Left kidney (tissue), 2 donors: ENCODE data around the gene SLC22A2. TPM values are rescaled to one million over a fixed set of nuclear protein-coding genes. Genes with fewer than 3 reads are reported as not detected.

Experiments
- DNase-seq: peaks from one replicate; pipeline ENCODE4 v3.0.0-alpha.2; 2013
- polyA plus RNA-seq: library from polyadenylated mRNA; unstranded; fragments of 120-200 nt; gene quantifications from one replicate; pipeline ENCODE4 v1.2.1, GENCODE V29; 2013; ENCODE audit not compliant: insufficient read length

The SLC22A2 gene
- polyA plus RNA-seq, 1 donor: 14.3 TPM

DNA sequence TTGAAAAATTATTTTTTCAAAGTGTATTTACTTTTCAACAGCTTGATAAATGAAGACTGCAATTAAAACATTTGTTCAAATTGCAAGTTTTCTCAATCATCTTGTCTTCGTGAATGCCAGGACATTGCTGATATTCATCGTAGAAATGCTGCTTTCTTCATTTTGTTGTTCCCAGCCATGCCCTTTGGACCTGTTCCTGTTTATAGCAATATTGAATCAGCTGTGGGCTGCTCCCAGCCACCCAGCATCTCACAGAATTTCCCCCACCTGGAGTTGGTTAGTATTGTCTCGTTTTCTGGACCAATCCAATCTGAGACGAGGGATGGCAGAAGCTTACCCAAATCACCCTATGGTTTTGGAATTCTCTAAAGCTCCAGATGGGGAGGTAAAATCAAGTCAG lies 40.8 kb downstream of the SLC22A2 start:
- no peak for DNase-seq

DNA sequence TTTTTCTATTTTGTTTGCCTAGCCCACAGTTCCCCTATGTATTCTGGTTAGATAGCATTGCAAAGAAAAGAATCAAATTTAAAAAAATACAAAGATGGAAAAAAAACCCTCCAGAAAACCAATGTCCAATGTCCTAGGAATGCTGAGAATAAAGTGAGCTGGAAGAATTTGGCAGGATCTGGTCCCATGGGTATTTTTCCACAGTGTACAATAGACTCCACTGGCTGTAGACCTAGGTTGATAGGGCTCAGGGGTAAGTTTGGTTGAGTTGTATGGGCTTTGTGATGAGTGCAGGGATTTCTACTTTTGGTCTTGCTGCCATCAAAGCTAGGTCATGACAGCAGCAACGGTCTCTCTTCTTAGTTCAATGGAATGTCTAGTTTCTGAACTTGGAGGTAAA lies 41.5 kb downstream of the SLC22A2 start:
- no peak for DNase-seq

DNA sequence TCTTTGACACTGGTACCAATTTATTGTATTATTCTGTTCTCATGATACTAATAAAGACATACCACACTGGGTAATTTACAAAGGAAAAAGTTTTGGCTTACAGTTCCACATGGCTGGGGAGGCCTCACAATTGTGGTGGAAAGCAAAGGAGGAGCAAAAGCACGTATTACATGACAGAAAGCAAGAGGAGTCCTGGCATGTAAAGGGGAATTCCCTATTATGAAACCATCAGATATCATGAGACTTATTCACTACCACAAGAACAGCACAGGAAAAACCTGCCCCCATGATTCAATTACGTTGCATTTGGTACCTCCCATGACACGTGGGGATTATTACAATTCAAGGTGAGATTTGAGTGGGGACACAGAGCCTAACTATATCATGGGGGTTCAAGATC lies 43.4 kb downstream of the SLC22A2 start:
- DNase-seq: no peak

DNA sequence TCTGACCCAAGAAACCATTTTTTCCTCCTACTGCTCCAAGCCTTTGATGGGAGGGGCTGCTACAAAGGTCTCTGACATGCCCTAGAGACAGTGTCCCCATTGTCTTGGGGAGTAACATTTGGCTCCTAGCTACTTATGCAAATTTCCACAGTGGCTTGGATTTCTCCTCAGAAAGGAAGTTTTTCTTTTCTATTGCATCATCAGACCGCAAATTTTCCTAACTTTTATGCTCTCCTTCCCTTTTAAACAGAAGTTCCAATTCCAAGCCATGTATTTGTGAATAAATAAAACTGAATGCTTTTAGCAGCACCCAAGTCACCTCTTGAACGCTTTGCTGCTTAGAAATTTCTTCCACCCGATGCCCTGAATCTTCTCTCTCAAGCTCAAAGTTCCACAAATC lies 51.0 kb downstream of the SLC22A2 start:
- DNase-seq: no peak

DNA sequence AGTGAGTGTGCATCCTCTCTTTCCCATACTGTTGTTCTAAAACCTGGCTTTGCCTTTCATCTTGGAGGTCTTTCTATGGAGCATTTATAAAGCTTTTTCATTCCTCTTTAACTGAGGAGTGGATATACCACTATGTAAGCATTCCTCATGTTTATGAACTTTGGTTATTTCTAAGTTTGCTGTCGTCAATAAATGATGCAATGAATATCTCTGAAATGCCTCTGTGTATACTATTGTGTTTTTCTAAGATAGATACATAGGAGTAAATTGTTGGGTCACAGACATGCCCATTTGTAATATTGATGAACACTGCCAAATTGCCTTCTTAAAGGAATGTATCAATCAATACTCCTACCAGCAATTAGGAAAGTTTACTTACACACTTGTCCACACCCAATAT lies 53.9 kb downstream of the SLC22A2 start:
- no peak for DNase-seq

DNA sequence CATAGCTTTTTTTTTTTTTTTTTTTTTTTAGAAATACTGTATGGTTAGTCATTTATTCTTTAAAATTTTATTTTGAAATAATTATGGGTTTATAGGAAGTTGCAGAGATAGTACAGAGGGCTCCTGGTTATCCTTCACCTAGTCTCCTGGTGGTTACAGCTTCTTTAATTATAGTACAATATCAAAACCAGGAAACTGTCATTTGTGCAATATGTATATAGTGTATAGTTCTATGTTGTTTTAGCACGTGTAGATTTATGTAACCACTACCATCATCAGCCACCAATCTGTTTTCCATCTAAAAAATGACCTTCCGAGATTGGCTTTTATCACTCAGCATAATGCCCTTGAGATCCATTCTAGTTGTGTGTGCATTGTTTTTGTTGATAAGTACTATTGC lies 54.7 kb downstream of the SLC22A2 start:
- no peak for DNase-seq

DNA sequence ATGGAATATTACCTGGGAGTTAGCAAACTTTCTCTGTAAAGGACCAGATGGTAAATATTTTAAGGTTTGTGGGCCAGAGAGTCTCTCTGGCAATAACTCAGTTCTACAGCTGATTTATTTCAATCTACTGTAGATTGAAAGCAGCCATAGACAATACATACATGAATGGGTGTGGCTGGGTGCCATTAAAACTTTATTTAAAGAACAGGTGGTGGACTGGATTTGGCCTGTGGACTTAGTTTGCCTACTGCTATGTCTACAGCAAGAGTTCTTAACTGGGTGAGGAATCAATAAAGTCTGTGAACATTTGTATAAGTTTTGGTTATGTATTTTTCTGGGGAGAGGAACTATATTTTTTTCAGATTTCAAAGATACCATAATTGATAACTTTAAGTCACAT lies 55.1 kb downstream of the SLC22A2 start:
- DNase-seq: no peak

DNA sequence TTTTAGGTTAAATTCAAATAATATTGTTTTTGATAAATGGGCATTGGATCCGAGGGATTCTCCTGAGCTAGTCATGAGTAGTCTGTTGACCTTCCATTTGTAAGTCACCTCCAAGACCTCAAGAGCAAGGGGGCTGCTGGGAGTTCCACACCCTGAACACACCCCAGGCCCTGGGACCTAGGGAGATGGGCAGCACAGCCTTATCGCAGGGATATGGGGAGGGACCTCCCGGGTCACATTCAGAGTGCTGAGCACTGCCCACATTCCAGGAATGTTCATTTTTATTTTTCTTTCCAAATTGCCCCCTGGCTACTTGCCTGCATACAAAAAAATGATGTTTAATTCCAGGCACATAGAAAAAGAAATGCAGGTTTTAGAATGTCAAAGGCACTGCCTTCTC lies 55.5 kb downstream of the SLC22A2 start:
- no peak for DNase-seq

DNA sequence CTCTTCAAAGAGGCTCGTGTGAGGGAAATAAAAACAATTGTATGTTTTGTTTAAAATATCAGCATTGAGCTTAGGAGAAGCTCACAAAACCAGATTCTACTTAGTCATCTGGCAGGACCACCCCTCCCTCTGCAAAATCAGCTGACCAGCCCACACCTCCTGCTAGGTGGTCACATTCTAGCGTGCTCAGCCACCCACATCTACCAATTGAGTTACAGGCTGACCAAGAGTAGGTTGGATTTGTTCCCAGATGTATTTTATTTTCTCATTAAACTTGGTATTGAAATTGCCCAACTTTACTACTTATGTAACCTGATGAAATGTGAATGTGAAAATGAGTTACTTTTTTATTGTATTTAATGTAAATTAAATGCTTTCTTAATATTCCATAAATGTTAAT lies 56.2 kb downstream of the SLC22A2 start:
- no peak for DNase-seq

DNA sequence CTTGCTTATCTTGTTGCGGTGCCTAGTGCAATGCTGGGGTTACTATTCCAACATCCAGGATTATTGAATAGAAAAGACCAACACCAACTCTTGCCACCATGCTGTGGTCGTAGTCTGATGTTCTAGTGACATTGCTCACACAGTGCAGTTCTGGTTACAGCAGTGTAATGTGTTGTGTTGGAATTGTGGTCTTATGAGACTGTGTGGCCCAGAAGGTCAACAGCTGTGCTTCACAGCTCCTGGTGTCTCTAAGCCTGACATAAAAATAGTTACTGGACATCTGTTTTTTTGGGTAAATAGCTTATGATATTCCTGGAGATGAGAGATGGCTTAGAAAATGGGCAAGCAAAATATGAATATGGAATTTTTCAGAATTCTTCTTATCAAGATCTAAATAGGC lies 57.6 kb downstream of the SLC22A2 start:
- no peak for DNase-seq

DNA sequence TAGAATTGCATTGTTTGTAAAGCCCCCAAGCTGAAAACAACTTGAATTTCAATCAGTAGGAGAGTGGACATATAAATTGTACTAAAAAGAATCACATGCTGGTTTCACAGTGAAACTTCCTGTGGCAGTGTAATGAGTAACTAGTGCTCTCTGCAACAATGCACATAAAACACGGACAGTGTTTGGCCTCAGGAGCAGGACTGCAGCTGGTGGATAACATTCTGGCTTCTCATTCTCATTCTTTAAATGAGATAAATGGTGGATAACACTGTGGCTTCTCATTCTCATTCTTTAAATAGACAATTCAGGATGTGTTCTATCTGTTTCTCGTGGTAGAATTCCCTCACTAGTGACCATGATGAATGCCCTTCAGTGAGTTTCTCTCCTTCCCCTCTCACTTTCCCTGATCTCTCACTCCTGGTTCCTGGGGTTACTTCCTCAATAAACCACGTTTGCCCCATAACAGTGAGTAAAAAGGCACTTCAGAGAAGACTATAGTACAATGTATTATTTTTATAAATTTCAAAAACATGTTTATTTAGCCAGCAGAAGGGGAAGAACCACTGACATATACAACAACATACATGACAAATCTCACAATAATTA lies 59.9 kb downstream of the SLC22A2 start:
- DNase-seq: no peak

DNA sequence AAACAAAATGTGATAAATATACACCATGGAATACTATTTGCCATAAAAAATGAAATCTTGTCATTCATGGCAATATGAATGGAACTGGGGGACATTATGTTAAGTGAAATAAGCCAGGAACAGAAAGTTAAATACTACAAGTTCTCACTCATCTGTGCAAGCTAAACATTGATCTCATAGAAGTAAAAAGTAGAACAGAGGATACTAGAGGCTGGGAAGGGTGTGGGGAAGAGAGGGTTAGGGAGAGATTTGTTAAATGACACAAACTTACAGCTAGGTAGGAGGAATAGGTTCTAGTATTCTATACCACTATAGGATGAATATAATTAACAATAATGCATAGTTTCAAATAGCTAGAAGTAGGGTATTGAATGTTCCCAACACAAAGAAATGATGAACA lies 61.0 kb downstream of the SLC22A2 start:
- no peak for DNase-seq

DNA sequence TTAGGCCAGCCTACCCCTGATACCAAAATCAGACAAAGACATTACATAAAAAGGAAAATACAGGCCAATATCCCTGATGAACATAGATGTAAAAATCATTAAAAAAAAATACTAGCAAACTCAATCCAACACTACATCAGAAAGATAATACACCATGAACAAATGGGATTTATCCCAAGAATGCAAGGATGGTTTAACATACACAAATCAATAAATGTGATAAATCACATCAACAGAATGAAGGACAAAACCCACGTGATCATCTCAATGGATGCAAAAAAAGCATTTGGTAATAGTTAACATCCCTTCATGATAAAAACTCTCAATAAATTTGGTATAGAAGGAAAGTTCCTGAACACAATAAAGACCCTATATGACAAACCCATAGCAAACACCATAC lies 63.8 kb downstream of the SLC22A2 start:
- DNase-seq: no peak

DNA sequence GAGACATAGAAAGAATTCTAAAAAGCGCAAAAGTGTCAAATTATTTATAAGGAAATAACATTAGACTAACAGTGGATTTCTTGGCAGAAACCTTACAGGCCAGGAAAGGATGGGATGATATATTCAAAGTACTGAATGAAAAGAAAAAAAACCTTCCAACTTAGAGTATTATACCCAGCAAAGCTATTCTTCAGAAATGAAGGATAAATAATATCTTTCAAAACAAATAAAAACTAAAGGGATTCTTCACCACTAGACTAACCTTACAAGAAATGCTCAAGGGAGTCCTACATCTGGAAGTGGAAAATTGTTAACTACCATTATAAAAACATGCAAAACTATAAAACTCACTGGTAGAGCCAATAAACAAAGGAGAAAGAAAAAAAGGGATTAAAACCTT lies 65.8 kb downstream of the SLC22A2 start:
- no peak for DNase-seq

DNA sequence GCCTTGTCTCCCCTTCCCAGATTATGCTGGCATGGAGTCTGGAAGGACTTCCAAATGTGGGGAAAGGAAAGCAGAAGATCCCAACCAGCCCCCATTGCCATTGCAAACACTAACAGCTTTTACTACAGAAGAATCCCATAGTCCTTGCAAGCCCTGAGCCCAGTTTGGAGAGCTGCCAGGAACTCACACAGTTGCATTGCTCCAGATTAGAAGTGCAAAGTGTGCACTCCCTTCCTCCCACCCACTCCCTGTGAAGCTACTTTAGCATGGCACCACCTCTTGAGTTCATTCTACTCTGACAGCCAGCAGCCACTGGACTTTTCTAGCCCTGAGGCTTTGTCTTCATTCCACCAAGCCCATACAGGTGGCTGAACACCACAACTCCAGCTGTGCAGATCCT lies 67.6 kb downstream of the SLC22A2 start:
- DNase-seq: no peak

DNA sequence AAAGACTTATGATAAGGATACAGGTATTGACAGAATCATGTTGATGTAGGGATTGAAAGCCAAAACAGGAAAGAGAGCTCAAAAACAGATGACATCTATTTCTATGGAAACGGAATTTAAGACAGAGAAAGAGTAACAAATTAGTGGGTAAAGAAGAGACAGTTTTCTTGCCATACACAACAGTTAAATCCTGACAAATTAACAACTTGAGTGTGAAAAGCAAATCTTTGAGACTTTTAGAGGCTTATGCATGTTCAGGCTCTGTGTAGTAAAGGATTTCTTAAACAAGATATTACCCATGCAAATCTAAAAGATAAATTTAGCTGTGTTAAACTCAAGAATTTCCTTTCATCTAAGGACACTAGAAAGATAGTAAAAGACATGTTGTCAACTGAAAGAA lies 68.5 kb downstream of the SLC22A2 start:
- no peak for DNase-seq

DNA sequence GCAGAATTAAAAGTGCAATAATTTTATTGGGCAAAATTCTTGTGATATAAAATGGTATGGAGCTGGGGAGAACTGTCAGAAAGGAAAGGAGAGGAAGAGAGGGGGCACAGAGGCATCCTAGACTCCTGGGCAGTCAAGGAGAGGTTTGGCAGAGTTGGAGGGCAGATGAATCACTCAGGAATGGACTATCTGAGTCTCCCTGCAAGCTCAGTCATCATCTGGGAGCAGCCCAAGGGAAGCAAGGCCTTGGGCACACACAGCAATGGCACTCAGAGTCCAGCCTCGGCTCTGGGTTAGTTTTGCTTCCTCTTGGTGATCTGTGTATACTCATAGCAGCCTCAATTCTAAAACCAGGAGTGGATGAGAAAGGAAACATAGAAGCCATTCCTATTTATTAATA lies 69.8 kb downstream of the SLC22A2 start:
- no peak for DNase-seq

DNA sequence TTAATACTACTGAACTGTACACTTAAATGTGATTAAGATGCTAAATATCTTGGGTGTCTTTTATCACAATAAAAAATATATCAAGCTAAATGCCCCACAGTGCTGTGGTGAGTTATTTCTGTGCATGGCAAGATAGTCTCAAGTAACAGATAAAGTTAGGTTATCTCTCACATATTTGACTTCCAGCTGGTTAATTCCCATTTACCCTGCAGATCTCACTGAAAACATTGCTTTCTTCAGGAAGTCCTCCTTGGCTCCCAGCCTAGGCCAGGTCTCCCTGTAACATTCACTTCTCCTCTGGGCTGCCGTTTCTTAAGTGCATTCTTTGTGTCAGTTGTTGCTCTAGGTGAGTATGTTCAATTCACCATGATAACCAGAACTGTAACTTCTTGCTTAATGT lies 77.9 kb downstream of the SLC22A2 start:
- DNase-seq: no peak

DNA sequence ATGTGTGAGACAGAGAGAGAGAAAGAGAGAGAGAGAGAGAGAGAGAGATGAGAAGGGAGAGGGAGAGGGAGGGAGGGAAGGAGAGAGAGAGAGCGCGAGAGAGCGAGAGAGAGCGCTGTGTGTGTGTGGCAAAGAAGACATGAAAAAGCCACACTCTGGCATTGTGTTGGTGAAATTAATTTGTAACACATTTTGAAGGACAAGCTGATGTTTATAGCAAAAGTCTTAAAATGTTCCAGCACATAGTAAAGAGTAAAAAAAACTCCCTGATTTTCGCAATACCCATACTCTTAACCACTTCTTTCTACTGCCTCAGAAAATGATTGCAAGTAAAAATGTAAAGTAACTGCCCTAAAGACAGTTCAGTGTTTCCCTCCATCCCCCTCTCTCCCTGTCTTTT lies 80.3 kb downstream of the SLC22A2 start:
- no peak for DNase-seq

DNA sequence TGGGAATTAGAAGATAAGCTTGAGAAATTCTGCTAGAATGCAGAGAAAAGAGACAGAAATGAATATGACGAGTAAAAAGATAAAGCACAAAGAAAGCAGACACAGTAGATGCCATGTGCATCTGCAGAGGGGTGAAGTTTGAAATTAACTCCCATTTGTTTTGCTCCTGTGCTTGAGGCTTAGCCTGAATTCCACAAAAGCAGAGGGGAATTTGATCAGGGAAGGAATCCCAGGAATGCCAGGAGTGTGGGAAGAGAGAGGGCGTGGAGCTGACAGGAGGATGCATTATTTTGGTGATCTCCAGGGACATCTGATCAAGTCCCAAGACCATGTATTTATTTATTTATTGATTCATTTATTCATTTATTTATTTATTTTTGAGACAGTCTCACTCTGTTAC lies 81.4 kb downstream of the SLC22A2 start:
- DNase-seq: no peak

DNA sequence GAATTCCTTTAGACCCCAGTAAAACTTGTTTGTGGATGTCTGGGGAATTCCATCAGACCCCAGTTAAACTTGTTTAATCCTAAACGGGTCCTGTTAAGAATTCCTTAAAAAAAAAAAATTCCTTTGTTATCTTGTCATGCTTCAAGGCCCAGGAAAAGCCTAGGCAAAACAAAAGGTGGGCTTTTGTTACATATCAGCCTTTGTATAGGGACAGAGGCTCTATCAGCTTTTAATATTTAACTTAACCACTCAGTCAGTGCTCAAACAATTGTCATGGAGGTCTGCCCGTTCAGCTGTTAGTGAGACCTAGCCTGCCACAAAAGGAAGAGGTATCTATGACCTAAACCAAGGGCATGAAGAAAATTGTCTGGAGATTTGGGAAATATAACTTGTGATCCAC lies 83.9 kb downstream of the SLC22A2 start:
- DNase-seq: no peak

DNA sequence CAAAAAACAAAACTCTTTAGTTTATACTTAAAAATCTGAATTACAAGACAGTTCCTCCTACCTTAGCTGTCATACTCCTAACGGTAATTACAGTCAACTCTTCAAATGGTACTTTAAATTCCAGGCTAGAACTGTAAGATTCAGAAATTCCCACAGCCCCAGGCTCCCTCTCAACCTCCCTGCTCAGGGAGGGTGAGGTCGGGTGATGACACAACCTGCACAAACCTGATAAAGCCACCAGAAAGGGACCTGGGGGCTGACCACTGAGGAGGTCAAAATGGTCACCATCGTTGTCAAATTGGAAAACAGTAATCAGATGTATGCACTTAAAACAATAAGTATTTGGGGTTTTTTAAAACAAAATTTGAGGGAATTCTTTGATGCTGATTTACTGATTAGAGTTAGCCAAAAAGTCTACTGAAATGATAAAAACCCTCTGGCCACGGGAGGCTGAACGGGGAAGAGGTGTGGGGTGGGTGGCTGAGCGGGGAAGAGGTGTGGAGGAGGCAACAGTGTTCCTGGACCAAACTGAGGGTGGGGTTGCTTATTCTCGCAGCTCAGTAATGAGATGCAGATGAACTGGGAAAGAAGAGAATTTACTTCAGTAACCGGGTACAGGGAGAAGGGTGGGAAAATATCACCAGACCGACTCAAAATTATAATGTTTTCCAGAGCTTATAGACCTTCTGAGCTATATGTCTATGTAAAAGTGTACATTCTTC lies 84.7 kb downstream of the SLC22A2 start:
- no peak for DNase-seq

DNA sequence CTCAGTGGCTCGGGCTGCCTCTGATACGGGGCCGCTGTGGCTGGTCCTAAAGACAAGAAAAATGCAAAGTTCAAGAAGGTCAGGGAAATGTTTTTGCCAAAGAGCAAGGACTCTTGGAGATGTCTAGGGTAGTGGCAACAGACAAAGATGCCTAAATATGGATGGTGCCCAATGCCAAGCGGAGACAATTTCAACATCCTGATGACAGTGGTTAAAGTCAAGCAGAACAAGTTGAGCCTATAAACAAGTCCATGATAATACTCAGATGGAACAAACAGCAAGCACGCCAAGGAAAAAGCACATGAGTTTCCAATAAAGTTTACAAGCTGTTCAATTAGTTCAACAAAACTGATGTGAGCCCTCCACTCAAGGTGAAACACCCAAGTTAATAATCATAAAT lies 85.9 kb downstream of the SLC22A2 start:
- DNase-seq: no peak

DNA sequence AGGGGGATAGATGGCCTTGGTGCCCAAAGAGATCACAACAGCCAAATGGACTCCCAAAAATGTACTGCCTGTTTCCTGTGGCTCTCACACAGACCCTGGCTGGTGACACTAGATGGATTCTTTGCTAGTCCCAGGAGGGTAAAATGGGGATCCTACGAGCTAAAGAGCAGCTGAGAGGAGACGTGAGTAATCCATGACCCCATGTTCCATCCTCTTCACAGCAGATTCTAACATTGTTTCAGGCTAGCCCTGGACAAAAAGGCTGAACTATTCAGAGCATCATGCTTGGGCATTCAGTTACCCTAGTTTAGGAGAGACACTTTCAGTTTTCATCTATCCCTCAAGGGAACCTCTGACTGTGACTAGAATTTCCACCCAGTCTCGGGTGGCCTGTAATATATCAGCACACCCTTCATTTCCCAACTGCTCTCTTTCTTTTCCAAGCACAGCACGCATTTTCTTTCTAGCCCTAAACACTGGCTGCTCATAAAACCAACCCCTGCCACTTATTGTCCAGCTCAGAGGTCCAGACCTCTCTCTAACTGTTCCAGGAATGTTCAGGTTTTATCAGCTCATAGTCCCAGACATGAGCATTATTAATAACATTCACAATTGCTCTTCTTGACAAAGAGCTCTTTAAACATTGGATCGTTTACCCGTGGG lies 88.5 kb downstream of the SLC22A2 start:
- no peak for DNase-seq
